Sigmoid colon (tissue), 7 donors: Measurements from ENCODE around the gene GRP. TPM values are rescaled to one million over a fixed set of nuclear protein-coding genes. Genes with fewer than 3 reads are reported as not detected.

Source experiments
- DNase-seq: peaks from one replicate; pipeline ENCODE4 v3.0.0-alpha.2; 2019
- H3K27ac ChIP-seq, 4 donors: fragments of 200-600 bp; sonication (generic); one replicate each; pipeline ENCODE4 v1.5.1; 2016 to 2019; ENCODE audit warnings: mild to moderate bottlenecking in 1 of 4
- H3K27me3 ChIP-seq, 3 donors: fragments of 200-600 bp; sonication (generic); one replicate each; pipeline ENCODE4 v1.5.1; 2019; ENCODE audit warnings: mild to moderate bottlenecking in 1 of 3
- H3K36me3 ChIP-seq, 4 donors: fragments of 200-600 bp; sonication (generic); one replicate each; pipeline ENCODE4 v1.5.1; 2016 to 2019
- H3K4me1 ChIP-seq, 4 donors: fragments of 200-600 bp; sonication (generic); one replicate each; pipeline ENCODE4 v1.5.1; 2017 to 2019
- H3K4me3 ChIP-seq, 4 donors: fragments of 200-600 bp; sonication (generic); one replicate each; pipeline ENCODE4 v1.5.1; 2017 to 2019; ENCODE audit warnings: mild to moderate bottlenecking in 2 of 4, moderate library complexity in 1 of 4
- H3K9me3 ChIP-seq, 4 donors: fragments of 200-600 bp in 3 of 4; sonication (generic) in 3 of 4; one replicate each; pipeline versions ENCODE4 v1.5.1 to v1.6.1; 2013 to 2019
- EP300 ChIP-seq, 4 donors: sonication (generic); formaldehyde crosslinking; IDR thresholded peaks; one replicate each; pipeline ENCODE4 v1.6.1; 2017; ENCODE audit warnings: antibody characterized with exemption in 4 of 4
- POLR2A ChIP-seq, 2 donors: fragments of 450-650 bp; IDR thresholded peaks; one replicate each; pipeline ENCODE4 v1.6.1; 2016; ENCODE audit warnings: antibody characterized with exemption in 2 of 2, mild to moderate bottlenecking in 2 of 2, moderate library complexity in 2 of 2
- POLR2AphosphoS5 ChIP-seq, 4 donors: sonication (generic); formaldehyde crosslinking; IDR thresholded peaks; one replicate each; pipeline ENCODE4 v1.6.1; 2017; ENCODE audit warnings: antibody characterized with exemption in 4 of 4
- WGBS, 2 donors: extraction: QIAGEN DNeasy Blood & Tissue Kit; methylation state at CpG; one replicate each; pipeline ENCODE4 v1.1.7; 2013; 5-methylcytosine and 5-hydroxymethylcytosine counted together
- intact Hi-C: fragments of 100-400 bp; cut with DNase I; formaldehyde crosslinking; loops from one replicate; pipeline ENCODE4 v1.15.1; 2023
- polyA plus RNA-seq, 3 donors: library from polyadenylated mRNA; stranded (reverse); fragments of 200-250 nt; gene quantifications; one replicate each; pipeline ENCODE4 v1.2.3, GENCODE V29; 2013
- total RNA-seq, 4 donors: library from RNA; depleted of rRNA; stranded (reverse); fragments of >200 nt; gene quantifications; one replicate each; pipeline ENCODE4 v1.1.0, GENCODE V29; 2016
- TF ChIP-seq, protein P1 (sequence below), 4 experiments: fragments of 450-650 bp in 3 of 4; fragments of 200-600 bp in 1 of 4; IDR thresholded peaks; one replicate each; pipeline ENCODE4 v1.5.1; 2016 to 2019; ENCODE audit warnings: antibody characterized with exemption in 4 of 4, mild to moderate bottlenecking in 3 of 4, moderate library complexity in 2 of 4
- donor health status: healthy with polysubstance abuse.
- donor health status: Bipolar disorder and iron deficiency.
- donor health status: healthy.

GRP gene
- total and polyA plus RNA-seq, 7 donors = 0.93 to 6.6 (median 2.5) TPM; not detected in 2

DNA sequence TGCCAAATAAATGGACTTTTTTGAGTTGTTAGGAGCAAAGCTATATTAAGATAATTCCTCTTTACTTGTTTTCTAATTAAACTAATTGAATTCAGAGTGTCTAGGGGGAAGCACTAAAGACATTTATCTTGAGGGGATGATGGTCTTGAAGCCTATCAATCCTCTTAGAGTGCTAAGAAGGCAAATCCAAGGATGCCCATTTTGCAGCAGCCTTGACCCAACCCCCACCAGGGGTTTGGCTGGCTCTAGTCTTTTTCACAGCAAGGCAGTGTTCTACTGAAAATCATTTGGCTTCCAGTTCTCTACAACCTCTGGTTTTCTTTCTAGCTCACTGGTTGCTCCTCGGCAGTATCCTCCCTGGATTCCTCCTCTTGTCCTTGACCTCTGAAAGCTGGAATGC lies 59.8 kb downstream of the GRP start:
- H3K27ac ChIP-seq = no peak overlapping the region
- H3K4me3 ChIP-seq = no peak overlapping the region
- H3K27me3 ChIP-seq = peaks cover 1 to 66% (median 13%) of the 10 kb centered on the region in 3 donors
- intact Hi-C loops = no loop called here
- no peaks in the 10 kb centered on the region for H3K9me3 ChIP-seq
- TF ChIP-seq, protein P1, sequence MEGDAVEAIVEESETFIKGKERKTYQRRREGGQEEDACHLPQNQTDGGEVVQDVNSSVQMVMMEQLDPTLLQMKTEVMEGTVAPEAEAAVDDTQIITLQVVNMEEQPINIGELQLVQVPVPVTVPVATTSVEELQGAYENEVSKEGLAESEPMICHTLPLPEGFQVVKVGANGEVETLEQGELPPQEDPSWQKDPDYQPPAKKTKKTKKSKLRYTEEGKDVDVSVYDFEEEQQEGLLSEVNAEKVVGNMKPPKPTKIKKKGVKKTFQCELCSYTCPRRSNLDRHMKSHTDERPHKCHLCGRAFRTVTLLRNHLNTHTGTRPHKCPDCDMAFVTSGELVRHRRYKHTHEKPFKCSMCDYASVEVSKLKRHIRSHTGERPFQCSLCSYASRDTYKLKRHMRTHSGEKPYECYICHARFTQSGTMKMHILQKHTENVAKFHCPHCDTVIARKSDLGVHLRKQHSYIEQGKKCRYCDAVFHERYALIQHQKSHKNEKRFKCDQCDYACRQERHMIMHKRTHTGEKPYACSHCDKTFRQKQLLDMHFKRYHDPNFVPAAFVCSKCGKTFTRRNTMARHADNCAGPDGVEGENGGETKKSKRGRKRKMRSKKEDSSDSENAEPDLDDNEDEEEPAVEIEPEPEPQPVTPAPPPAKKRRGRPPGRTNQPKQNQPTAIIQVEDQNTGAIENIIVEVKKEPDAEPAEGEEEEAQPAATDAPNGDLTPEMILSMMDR (IDR thresholded peaks at IDR 0.05) = no peak
- TF ChIP-seq POLR2AphosphoS5 (IDR thresholded peaks at IDR 0.05) (no peak), EP300 (IDR thresholded peaks at IDR 0.05) (no peak), POLR2A (IDR thresholded peaks at IDR 0.05) (no peak)
- DNase-seq = no peak
- WGBS, 2 donors = 28 to 62% methylated on average over 1 of the region's 1 CpG
- no peaks in the 10 kb centered on the region for H3K36me3 ChIP-seq
- no peaks in the 10 kb centered on the region for H3K4me1 ChIP-seq

Other genes with a start within 250 kb of the GRP start
- 10 to 100 TPM in 3 of 4 donors, 1 to 10 TPM in 1; 9.4 to 51.7 (median 30.8) TPM for gene SEC11C, start 80.3 kb upstream of the GRP start, total RNA-seq
- gene SEC11C, start 80.3 kb upstream of the GRP start, polyA plus RNA-seq = 10 to 100 TPM; 39.5 to 95.0 (median 46.8) TPM
- gene RAX, start 53.3 kb downstream of the GRP start, total RNA-seq = not detected
- not detected for gene RAX, start 53.3 kb downstream of the GRP start, polyA plus RNA-seq
- under 1 TPM in 1 of 4 donors, not detected in 3; 0.33 TPM for gene CPLX4, start 98.5 kb downstream of the GRP start, total RNA-seq
- not detected for gene CPLX4, start 98.5 kb downstream of the GRP start, polyA plus RNA-seq
- 10 to 100 TPM; 47.1 to 65.2 (median 56.9) TPM for gene LMAN1, start 139.1 kb downstream of the GRP start, total RNA-seq
- 10 to 100 TPM in 1 of 3 donors, 1 to 10 TPM in 2; 4.8 to 24.6 (median 7.4) TPM for gene LMAN1, start 139.1 kb downstream of the GRP start, polyA plus RNA-seq